Measurements from ENCODE around the gene MRNIP.

- TF ChIP-seq CTCF (optimal IDR thresholded peaks at IDR 0.05 in 1 of 3, IDR thresholded peaks at IDR 0.05 in 1 of 3, conservative IDR thresholded peaks at IDR 0.05 in 1 of 3; ENCODE audit: extremely low read depth in 1 of 3, insufficient read depth in 2 of 3, low read length in 3 of 3) (no peak), EZH2 (IDR thresholded peaks at IDR 0.05; ENCODE audit: low read length) (no peak)
Measured at GRCh38 chr5:179879690-179880010, 21.0 kb upstream of the MRNIP start.
